ENCODE results near the gene SKAP1.
"Not testable (repeated sequence)": the region's sequence is repeated elsewhere in the genome, so short reads cannot be mapped to it uniquely, and the experiment has no call there.

Gene SKAP1

DNA sequence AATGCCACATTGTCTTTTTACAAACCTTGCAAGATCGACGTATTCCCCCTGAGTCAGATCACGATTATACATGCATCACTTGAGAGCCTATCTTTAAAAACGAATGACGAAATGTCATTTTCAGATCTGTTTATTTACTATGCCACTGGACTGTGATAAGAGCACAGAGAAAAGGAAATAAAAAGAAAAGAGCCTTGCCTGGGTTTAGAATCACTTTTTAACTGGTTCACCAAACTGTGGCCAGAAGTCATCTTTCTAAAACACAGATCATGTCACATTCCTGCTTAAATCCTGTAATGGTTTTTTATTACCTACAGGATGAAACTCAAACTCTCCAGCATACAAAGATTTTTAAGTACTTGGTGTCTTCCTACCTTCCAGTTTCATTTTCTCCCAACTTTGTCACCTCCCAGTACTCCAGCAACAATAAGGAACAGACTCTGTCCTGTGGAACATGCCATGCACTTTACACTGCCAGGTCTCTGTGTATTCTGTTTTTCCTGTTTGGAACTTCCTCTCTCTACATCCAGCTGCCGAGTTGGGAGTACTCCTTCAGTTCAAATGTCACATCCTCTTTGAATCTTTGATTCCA, 231.0 kb downstream of the SKAP1 start:
- DNase-seq: no peak

- DNase-seq: no peak
Observed at GRCh38 chr17:48195910-48196309, 234.1 kb downstream of the SKAP1 start.

DNA sequence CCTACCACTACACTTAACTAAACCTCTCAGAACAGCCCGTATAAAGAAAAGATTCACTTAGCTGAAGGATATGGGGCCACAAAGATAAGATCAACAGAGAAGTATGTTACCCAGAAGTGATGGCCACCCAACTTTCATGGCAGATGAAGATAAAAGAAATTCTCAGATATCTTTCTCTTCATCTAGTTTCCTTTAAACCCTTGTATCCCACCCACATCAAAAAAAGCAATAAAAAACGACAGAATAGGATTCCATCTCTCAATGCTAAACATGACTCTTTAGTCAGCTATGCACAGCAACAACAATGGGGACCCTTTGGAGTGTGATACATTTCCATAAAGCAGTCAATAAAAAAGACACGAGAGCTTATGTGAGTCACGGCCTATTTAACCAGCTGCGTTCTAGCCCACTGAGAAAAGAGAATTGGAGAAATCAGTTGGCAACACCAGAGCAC, 235.9 kb downstream of the SKAP1 start:
- no peak for DNase-seq

DNA sequence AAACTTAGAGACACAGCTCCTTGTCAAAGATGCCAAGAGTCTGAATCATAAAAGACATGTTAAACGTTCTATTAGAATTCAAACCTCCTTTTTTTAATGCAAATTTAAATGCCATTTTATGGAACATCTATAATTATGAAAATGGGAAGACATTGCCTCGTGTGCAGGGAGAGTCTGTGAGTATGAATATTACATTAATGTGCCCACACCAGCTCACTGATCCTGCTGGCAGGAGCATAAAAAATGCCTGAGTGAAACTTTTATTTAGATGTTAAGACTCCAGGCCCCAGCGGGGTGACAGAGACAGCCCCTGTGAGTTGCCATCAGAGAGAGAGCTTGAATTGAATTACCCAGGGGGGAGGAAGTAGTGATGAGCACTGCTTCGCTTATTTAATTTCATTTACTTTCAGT, 237.7 kb downstream of the SKAP1 start:
- DNase-seq: no peak

DNA sequence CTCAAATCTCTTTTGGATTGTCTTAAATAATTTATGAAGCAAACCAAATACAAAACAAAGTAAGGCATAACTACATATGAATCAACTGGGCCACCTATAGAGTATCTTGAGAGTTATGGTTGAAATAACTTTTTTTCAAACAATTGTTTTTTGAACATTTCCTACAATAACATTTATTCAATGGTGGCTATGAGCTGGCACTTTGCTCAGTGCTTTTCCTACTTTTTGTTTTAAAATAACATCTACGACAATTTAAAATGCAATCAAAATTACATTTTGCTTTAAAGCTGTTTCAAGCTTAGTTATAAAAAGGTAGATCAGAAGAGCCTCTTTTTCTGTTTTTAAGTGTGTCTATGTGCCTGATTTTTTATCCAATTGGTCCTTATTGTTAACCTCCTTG, 238.7 kb downstream of the SKAP1 start:
- DNase-seq: no peak

- DNase-seq: no peak
Observed at GRCh38 chr17:48190871-48191270, 239.1 kb downstream of the SKAP1 start.

GRCh38 chr17:48187872-48188608, 242.0 kb downstream of the SKAP1 start:
- DNase-seq: no peak

- not testable (repeated sequence) for DNase-seq
Observed at GRCh38 chr17:48186317-48186716, 243.7 kb downstream of the SKAP1 start.

GRCh38 chr17:48184721-48185120, 245.3 kb downstream of the SKAP1 start:
- no peak for DNase-seq

GRCh38 chr17:48181653-48182052, 248.4 kb downstream of the SKAP1 start:
- DNase-seq: no peak

GRCh38 chr17:48180842-48181629, 249.0 kb downstream of the SKAP1 start:
- DNase-seq: no peak

- no peak for DNase-seq
Observed at GRCh38 chr17:48179071-48179945, 250.7 kb downstream of the SKAP1 start.

DNA sequence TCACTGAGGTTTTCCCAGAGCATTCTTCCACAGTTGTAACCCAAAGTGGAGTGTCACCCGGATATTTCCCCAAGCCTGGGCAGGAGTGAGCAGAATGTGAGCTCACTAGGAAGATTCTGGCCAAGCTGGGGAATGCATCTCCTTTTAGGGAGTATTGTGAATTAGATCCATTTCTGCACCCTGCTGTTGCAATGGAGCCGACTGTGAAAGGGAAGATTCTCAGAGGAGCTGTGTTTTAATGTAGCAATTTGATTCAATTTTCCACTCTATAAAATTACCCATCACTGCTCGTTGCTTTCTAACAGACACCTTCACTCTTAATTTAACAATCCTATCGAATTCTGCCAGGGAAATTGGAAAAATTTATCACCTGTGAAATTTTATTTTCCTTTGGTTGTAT, 251.7 kb downstream of the SKAP1 start:
- DNase-seq: no peak

GRCh38 chr17:48177816-48178215, 252.2 kb downstream of the SKAP1 start:
- DNase-seq: no peak

- DNase-seq: no peak
Observed at GRCh38 chr17:48176471-48176855, 253.6 kb downstream of the SKAP1 start.

DNA sequence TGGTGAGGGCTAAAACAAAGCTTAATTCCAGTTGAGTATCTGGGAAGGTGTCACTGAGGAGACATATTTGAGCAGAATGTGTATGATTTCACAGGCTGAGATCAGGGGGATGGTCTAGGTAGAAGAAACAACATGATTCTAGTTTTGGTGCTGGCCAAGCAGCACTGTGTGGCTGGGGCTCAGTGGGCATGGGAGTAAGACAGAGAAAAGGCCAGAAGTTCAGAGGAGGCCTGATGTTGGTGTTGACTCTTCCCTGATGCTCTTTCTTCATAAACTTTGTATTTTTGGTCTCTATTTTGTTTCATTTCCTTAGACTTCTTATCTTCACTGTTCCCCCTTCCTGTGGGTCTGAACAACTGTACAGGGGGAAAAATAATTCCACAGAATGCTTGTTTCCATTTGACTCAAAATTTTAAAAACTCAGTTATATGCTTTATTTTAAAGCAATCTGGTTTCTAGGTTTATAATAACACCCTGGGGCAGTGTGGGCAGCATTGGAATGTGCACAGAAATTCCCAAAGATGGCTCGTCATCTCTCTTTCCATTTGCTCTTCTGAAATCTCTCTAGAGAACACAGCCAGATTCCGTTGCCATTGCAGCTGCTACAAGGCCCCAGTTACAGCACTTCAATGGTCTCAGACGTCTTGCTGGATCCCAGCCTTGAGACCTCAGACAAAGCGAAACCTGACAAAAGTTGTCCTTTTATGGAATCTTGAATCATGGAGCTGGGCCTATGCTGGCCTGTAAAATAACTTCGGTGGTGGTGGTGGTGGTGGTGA, 254.1 kb downstream of the SKAP1 start:
- DNase-seq: no peak

- no peak for DNase-seq
Observed at GRCh38 chr17:48174833-48175523, 255.0 kb downstream of the SKAP1 start.

DNA sequence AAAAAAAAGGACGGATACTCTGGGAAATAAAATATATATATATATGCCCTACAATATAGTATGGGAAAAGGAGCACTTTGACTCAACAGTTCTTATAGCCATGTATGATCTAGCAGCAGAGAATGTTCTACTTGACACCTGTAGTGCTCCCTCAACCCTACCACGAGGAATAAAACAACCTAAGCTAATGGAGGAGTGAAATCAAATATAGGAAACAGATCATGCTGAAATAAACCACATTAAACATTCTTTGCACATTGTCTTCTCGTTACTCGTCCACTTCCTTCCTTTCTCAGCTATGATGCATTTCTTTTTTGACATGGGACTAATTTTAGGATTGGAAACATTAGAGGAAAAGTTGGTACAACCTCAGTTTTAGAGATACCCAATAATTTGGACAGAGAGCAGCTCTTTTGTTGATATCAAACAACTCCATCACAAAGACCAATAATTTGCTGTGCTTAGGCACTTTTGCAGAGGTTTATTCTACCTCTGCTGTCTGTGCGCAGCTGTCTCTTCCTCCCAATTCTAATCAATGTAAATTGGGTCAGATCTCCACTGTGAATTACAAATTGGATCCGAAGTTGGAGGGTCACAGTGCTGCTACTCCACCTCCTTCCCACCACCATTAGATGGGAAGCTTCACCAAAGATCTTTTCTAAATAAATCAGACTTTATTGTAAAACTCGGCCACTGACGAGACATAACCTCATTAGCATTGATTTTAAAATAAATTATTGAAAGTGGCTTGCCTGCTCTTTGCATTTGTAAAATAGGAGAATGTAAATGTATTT, 256.6 kb downstream of the SKAP1 start:
- no peak for DNase-seq

DNA sequence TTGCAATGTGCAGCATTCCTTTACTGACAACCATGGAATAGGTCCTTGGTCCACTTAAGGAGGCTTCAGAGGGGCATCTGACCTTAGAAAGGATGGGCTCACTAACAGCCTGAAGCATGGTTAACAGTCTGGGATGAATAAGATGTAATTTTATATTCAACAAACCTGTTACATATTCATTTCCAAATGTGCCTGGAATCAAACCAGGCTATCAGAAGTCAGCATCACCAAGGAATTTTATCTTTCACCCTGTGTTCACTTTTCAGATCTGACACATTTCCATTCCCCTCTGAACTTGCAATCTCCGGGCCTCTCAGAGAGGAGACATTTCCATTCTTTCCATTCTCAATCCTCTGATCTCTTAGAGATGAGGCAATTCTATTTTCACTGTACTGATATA, 260.1 kb downstream of the SKAP1 start:
- DNase-seq: no peak

GRCh38 chr17:48163809-48164208, 266.2 kb downstream of the SKAP1 start:
- no peak for DNase-seq

All from cortex of kidney (tissue), 1 donor.